HG02571 (cell line): ENCODE measurements around the gene CLASP1.
"Not testable (repeated sequence)": the region's sequence is repeated elsewhere in the genome, so short reads cannot be mapped to it uniquely, and the experiment has no call there.

Source experiments
- ATAC-seq: cut with Tn5 transposase; IDR thresholded peaks from one replicate; pipeline ENCODE4 v1.9.1; 2021; ENCODE audit warnings: mild to moderate bottlenecking, moderate library complexity; ENCODE audit not compliant: unreplicated experiment

CLASP1 gene

GRCh38 chr2:121297866-121298265, 351.4 kb downstream of the CLASP1 start:
- ATAC-seq = not testable (repeated sequence)

GRCh38 chr2:121297217-121297830, 351.9 kb downstream of the CLASP1 start:
- no peak for ATAC-seq

GRCh38 chr2:121295911-121296650, 353.2 kb downstream of the CLASP1 start:
- no peak for ATAC-seq

- no peak for ATAC-seq
Measured at GRCh38 chr2:121294881-121295840, 354.1 kb downstream of the CLASP1 start.

GRCh38 chr2:121293450-121294325, 355.6 kb downstream of the CLASP1 start:
- ATAC-seq = no peak

- no peak for ATAC-seq
Measured at GRCh38 chr2:121291251-121291580, 358.0 kb downstream of the CLASP1 start.

GRCh38 chr2:121289271-121289670, 360.0 kb downstream of the CLASP1 start:
- ATAC-seq = no peak

GRCh38 chr2:121288454-121289231, 360.6 kb downstream of the CLASP1 start:
- ATAC-seq = no peak

- ATAC-seq = no peak
Measured at GRCh38 chr2:121287956-121288355, 361.3 kb downstream of the CLASP1 start.
